Activated CD8-positive, alpha-beta memory T cell treated with anti-CD3 and anti-CD28 coated beads, Interleukin-2, amount 50 U/mL, for 1 hour (primary cell): ENCODE measurements around the gene CEP131.

Experiments used
- DNase-seq: peaks from one replicate; pipeline ENCODE4 v3.0.0-alpha.2; 2020; ENCODE audit errors: extremely low read depth

Gene CEP131

GRCh38 chr17:81251709-81252301, 29.0 kb upstream of the CEP131 start:
- DNase-seq = no peak

GRCh38 chr17:81251094-81251708, 28.4 kb upstream of the CEP131 start:
- no peak for DNase-seq

- no peak for DNase-seq
These were observed 27.7 kb upstream of the CEP131 start for GRCh38 chr17:81250286-81251093.

DNA sequence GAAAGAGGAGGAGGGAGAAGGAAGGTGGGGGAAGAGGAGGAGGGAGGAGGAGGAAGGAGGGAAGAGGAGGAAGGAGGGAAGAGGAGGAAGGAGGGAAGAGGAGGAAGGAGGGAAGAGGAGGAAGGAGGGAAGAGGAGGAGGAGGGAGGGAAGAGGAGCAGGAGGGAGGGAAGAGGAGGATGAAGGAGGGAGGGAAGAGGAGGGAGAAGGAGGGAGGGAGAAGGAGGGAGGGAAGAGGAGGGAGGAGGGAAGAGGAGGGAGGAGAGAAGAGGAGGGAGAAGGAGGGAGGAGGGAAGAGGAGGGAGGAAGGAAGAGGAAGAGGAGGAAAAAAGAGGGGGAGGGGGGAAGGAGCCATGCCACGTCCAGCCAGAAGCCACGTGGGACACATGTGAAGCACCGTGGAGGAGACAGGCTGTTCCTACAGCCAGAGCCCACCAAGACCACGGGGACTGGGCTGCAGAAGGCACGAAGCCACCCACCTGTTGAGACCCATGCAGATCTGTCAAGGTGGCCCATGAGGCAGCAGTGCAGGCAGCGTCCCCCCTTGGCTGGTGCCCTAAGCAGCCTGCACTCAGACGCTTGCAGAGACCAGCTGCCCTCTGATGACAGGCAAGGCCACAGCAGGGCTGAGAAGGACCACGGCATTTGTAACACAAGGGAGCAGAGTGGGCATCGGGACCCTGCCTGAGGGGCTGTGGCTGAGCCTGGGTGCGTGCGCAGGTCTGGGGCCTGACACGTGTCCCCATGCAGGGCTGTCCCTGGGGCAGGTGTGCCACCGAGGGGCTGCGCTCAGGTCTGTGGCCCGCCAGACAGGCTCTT, 26.7 kb upstream of the CEP131 start:
- DNase-seq = no peak

DNA sequence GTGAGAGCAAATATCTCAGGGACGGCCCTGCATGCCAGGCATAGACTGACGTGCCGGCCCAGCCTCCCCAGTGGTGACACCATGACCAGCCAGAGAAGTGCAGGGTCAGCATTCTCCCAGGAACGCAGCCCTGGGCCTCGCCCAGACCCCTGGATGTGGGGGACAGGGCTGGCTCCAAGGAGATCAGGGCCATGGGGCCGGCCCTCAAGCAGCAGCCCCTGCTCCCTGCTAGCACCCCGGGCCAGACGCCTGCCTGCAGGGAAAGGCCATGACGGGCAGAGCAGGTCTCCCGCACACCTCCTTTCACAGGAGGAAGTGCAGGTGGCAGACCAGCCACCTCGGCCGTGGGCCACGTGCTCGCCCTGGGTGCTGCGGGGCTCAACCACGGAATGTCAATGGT, 25.9 kb upstream of the CEP131 start:
- DNase-seq = no peak

DNA sequence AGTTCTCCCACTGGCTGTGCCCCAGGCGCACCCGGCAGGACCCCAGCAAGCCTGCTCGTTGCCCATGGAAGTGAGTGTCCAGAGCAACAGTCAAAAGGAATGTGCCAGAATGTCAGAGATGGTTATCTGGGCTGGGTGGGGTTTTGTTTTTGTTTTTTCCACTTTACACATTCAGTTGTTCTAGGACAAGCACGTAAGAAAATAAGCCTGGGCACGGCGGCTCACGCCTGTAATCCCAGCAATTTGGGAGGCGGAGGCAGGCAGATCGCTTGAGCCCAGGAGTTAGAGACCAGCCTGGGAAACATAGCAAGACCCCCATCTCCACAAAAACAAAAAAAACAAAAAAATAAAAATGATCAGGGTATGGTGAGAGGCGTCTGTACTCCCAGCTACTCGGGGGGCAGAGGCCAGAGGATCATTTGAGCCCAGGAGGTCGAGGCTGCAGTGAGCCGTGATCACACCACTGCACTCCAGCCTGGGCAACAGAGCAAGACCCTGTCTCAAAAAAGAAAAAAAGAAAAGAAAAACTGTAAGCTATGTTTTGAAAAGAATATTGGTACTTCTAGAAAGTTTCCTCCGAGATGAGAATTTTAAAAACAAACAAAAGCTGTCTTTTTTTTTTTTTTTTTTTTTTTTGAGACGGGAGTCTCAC, 24.7 kb upstream of the CEP131 start:
- no peak for DNase-seq

DNA sequence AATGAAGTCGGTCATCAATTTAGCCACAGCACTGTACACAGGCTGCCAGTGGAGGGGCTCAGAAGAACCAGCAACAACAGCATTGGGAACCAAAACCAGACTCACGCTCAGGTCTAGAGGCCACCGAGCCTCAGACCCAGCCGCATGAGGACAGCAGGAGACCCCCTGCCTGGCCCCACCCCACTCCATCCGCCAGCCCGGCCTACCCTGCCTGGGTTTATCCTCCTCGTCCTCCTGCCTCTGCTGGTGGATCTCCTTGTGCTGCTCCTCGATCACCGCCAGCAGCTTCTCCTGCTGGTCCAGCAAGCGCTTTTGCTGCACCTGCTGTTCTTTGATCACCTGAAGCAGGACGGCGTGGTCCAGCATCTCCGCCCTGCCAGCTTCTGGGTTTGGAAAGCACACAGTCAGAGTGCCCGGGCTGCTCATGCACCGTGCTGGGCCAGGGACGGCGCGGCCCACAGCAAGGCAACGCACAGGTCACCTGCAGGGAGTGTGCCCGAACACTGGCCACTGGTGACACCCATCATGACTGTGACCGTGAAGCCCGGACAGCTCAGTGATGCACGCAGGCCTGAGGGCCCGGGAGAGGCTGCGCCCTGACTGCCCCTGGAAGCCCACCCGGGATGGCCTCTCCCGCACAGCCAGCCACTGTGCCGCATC, 24.0 kb upstream of the CEP131 start:
- no peak for DNase-seq

DNA sequence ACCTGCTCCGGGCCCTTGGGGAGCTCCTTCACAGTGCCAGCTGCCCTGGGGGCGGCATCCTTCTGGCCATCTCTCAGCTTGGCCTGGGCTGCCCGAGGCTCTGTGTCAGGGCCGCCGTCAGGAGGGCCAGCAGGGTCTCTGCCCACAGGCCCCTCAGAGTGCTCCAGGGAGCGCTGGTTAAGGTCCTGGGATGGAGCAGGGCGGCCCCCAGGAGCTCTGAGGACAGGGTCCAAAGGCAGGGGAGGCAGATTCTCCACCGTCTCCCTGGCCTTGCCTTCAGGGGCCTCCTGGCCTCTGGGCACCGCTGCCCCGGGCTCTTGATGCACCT, 23.5 kb upstream of the CEP131 start:
- DNase-seq = no peak

GRCh38 chr17:81245665-81246342, 23.0 kb upstream of the CEP131 start:
- no peak for DNase-seq

DNA sequence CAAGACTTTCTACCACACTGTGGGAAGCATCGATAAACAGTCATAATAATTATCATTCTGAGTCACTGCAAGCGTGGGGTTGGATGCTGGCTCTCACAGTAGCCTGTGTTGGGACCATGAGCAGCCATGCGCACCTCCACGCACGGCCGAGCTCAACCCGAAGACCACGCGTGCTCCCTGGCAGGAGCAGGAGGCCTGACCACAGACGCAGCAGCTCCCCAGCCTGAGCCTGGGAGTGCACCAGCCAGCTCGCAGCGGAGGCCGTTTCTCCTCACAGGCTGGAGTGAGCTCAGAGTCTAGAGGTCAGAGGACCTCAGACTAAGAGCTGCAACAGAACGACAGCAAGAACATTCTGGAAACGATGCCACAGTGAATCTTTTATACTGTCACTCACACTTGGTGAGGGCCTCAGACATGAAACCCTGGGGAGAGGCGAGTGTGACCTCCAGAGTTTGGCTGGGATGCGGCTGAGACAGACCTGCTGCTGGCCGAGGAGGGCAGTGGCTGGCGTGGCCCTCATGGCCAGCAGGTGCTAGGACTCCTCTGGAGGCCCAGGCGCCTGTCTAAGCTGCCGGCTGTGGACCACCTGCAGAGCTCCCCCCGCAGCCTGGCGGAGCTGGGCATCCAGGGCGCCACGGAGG, 22.4 kb upstream of the CEP131 start:
- DNase-seq = no peak

- DNase-seq = no peak
These were observed 21.7 kb upstream of the CEP131 start for GRCh38 chr17:81244358-81245023.

DNA sequence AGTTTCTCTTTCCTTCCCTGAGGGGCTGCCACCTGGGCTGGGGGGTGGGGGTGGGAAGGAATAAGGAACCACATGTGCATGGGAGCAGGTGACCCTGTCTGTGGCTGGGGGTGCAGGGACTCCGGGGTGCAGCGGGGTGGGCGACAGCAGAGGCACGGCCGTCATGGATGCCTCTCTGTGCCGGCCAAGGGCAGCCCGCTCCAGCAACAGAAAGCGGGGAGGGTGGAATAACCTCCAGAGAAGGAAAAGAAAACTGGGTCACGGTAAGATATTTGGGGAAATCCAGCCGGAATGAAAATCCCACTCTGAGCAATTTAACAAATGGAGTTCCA, 20.5 kb upstream of the CEP131 start:
- no peak for DNase-seq

DNA sequence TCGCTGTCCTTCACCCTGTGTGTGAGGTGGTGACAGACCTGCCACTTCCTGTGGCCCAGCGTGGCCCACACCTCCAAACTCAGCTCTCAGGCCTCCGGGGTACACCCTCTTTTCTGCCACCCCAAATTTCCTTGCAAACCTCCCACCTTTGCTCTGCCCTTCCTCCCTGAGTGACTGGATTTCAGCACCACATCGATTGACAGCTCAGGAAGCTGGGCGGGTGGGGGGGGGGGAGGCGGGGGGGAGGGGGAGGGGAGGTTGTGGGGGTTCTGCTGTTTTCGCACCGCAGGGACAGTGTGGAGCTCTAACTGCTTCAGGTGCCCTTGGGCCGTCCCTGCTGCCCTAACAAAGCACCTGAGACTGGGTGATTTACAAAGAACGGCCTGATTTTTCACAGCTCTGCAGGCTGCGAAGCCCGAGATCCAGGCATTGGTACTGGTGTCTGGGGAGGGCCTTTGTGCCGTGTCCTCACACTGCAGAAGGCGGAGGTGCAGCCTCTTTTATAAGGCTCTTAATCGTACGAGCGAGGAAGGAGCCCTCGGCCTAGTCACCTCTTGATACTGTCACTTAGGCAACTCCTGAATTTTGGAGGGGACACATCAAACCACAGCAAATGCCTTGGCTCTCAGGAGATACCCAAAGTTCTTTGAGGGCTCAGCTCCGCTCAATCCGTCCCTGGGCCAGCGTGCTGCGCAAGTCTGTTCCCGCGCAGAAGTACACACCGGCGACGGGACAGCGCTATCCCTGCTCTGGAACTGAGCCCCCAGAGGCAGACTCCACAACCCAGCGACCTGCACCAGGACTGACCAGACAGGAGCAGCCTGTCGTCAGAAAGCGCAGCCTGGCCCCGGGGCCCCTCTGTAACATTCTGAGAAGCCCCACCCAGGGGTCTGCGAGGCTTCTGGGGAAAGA, 19.9 kb upstream of the CEP131 start:
- no peak for DNase-seq

DNA sequence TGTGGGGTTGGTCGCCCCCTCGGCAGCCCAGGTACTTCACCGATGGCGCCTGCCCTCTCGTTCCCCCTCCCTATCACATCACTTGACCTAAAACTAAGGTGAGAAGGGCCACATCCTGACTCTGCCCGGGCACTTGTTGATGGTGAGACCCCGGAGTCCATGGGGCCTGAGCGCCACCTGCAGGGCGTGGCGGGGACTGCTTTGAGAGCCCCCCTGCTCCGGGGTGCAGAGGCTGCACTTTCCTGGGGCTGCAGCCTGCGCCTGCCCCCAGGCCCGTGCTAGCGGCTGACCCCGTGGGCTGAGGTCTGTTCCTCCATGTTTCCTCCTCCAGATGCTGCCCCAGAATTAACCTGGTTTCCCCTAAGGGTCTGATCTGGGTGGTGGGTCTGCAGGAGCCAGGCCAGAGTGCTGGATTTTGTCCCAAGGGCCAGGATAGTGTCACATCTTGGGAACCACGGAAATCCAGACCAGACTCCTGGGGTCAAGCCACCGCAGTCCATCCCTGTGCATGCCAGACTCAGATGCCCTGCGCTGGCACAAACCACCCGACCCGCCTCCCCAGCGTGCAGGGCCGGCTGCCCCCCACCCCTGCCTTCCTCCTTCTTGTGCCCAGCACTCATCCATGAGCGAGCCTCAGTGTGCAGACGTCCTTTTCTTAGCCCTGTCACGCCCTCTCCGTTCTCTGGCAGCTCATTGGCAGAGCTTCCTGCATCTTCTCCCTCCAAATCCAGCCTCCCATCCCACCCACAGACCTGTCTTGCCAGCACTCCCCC, 19.1 kb upstream of the CEP131 start:
- DNase-seq = no peak

DNA sequence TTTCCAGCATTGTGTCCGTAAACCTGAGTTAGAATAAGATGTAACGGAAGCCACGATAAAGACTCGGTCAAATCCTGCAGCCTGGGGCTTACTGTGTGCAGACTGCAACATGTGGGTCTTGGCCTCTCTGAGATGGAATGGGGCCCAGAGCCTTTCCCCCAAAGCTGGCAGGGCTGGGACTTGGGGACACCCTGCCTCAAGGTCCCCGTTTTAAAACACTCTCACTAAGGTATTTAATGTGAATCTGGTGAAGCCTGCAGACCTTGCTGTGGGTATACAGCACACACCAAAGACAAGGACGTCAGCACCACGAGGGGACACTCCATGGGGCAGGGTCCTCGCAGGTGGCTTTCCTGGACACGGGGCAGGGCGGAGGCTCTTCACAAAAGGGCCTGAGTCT, 18.4 kb upstream of the CEP131 start:
- DNase-seq = no peak

- no peak for DNase-seq
These were observed 18.0 kb upstream of the CEP131 start for GRCh38 chr17:81240761-81241160.

DNA sequence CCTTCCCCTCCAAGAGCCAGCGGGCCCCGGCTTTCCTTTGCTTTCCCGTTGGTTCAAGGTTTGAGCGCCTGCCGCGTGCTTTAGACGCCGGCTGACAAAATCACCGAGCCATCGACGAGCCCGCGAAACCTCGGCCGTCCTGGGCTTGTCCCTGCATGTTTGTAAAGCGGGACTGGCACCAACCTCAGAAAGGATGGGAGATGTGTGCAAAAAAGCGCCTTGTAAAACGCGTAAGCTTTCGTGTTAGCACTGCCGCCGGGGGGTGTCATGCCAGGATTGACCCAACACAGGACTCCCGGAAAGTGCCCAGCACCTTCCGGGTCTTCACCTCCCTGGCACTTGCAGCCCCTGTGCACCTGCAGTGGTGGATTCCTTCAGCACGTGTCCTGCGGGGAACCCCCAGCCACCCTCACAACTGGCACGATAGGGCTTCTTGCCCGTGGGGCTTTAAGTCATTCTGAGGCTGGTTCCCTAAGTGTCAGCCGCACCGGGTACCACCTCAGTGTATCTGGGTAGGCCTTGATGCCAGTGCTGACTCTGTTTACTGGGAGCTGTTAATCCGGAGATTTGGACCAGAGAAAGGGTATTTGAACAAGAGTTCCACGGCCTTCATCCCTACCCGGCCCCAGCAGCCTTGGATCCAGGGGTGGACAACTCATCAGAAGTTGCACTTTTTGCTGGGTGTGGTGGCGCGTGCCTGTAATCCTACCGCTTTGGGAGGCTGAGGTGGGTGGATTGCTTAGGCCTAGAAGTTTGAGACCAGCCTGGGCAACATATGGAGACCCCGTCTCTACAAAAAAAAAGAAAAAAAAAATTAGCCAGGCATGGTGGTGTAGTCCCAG, 17.2 kb upstream of the CEP131 start:
- DNase-seq = no peak
